ENCODE measurements around the gene NMUR2.

DNA sequence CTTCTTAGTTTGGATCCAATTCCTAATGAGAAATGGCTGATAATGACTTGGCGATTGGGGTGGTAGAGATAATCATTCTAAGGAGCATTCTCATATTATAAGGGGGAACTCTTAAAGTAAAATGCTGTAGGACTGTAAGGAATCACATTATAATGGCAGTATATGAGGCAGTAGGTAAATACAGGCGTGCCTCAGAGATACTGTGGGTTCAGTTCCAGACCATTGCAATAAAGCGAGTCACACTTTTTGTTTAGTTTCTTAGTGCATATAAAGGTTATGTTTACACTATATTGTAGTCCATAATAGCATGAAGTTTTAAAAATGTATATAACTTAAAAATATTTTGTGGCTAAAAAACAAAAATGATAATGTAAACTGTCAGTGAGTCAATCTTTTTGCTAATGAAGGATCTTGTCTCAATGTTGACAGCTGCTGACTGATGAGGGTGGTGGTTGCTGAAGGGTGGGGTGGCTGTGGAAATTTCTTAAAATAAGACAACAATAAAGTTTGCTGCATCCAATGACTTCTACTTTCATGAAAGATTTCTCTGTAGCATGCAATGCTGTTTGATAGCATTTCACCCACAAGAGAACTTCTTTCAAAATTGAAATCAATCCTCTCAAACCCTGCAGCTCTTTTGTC lies 15.8 kb downstream of the NMUR2 start:
- TF ChIP-seq SPI1 (IDR thresholded peaks at IDR 0.05; ENCODE audit: low read depth, low read length) (no peak), POLR2A (IDR thresholded peaks at IDR 0.05; ENCODE audit: low read depth, low read length) (no peak), POLR2AphosphoS5 (IDR thresholded peaks at IDR 0.05; ENCODE audit: low read depth, low read length) (no peak)
